ENCODE measurements around the gene CFD. TPM values are rescaled to one million over a fixed set of nuclear protein-coding genes. Genes with fewer than 3 reads are reported as not detected.

CFD gene
- total RNA-seq, 2 experiments from 2014 or later: 0.35 TPM; not detected in 1

GRCh38 chr19:902446-903226 lies 43.2 kb downstream of the CFD start:
- CTCF ChIA-PET (ENCODE audit: unreplicated experiment): no interaction called here
- POLR2A ChIA-PET: interaction anchor here (0.6 to 0.8 kb wide), 2 partner anchors 9 to 43 kb away, joined by 3 read pairs; partner anchors contain the start of genes MED16 and RNU6-9
- DNase-seq (ENCODE audit: low spot score): no peak
- Histone ChIP-seq H3K9me2 (ENCODE audit: insufficient read depth, low read length) (no peaks in the 10 kb centered on the region), H2AFZ (ENCODE audit: low read length) (no peak overlapping the region), H3K27ac (ENCODE audit: low read depth, low read length, poor library complexity, severe bottlenecking) (no peak overlapping the region), H4K20me1 (ENCODE audit: insufficient read depth, low read length) (no peaks in the 10 kb centered on the region), H3K9me3 (ENCODE audit: low read length) (no peaks in the 10 kb centered on the region), H3K4me3 (ENCODE audit: low read depth, low read length, poor library complexity, severe bottlenecking) (no peak overlapping the region), H3K79me2 (ENCODE audit: insufficient read depth, low read depth, low read length) (peaks cover 3% of the 10 kb centered on the region; the same call in 1 of the 2 replicates), H3K36me3 (ENCODE audit: insufficient read depth, low read length) (peaks cover 17% of the 10 kb centered on the region; the same call in 1 of the 2 replicates), H3K4me1 (ENCODE audit: insufficient read depth, low read length, poor library complexity, severe bottlenecking) (peaks cover 45% of the 10 kb centered on the region), H3K4me2 (ENCODE audit: low read length) (no peak overlapping the region)
- no peak for TF ChIP-seq EZH2phosphoT487 (IDR thresholded peaks at IDR 0.05; ENCODE audit: borderline replicate concordance, low read depth, low read length)
- TF ChIP-seq, protein P1, sequence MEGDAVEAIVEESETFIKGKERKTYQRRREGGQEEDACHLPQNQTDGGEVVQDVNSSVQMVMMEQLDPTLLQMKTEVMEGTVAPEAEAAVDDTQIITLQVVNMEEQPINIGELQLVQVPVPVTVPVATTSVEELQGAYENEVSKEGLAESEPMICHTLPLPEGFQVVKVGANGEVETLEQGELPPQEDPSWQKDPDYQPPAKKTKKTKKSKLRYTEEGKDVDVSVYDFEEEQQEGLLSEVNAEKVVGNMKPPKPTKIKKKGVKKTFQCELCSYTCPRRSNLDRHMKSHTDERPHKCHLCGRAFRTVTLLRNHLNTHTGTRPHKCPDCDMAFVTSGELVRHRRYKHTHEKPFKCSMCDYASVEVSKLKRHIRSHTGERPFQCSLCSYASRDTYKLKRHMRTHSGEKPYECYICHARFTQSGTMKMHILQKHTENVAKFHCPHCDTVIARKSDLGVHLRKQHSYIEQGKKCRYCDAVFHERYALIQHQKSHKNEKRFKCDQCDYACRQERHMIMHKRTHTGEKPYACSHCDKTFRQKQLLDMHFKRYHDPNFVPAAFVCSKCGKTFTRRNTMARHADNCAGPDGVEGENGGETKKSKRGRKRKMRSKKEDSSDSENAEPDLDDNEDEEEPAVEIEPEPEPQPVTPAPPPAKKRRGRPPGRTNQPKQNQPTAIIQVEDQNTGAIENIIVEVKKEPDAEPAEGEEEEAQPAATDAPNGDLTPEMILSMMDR (conservative IDR thresholded peaks at IDR 0.05; ENCODE audit: low read length): no peak
- intact Hi-C loops (cut with micrococcal nuclease; ENCODE audit: unreplicated experiment): no loop called here
- BruUV-seq (replicated peaks): no TSS peak

- Histone ChIP-seq H2AFZ (ENCODE audit: low read length) (no peak overlapping the region), H4K20me1 (ENCODE audit: insufficient read depth, low read length) (no peaks in the 10 kb centered on the region), H3K4me2 (ENCODE audit: low read length) (no peak overlapping the region), H3K9me2 (ENCODE audit: insufficient read depth, low read length) (no peaks in the 10 kb centered on the region), H3K36me3 (ENCODE audit: insufficient read depth, low read length) (peaks cover 17% of the 10 kb centered on the region; the same call in 1 of the 2 replicates), H3K4me3 (ENCODE audit: low read depth, low read length, poor library complexity, severe bottlenecking) (no peak overlapping the region), H3K79me2 (ENCODE audit: insufficient read depth, low read depth, low read length) (peaks cover 10% of the 10 kb centered on the region; the same call in 1 of the 2 replicates), H3K4me1 (ENCODE audit: insufficient read depth, low read length, poor library complexity, severe bottlenecking) (peaks cover 51% of the 10 kb centered on the region), H3K9me3 (ENCODE audit: low read length) (no peaks in the 10 kb centered on the region), H3K27ac (ENCODE audit: low read depth, low read length, poor library complexity, severe bottlenecking) (no peak overlapping the region)
- no TSS peak for BruUV-seq (replicated peaks)
- TF ChIP-seq, protein P1 (conservative IDR thresholded peaks at IDR 0.05; ENCODE audit: low read length): no peak
- no peak for TF ChIP-seq EZH2phosphoT487 (IDR thresholded peaks at IDR 0.05; ENCODE audit: borderline replicate concordance, low read depth, low read length)
- POLR2A ChIA-PET: interaction anchor here (0.8 kb wide), 1 partner anchor 10 kb away, joined by 3 read pairs; the partner anchor contains the start of genes MED16 and RNU6-9
- CTCF ChIA-PET (ENCODE audit: unreplicated experiment): no interaction called here
- DNase-seq (ENCODE audit: low spot score): no peak
- intact Hi-C loops (cut with micrococcal nuclease; ENCODE audit: unreplicated experiment): no loop called here
These were observed 43.9 kb downstream of the CFD start for GRCh38 chr19:903266-903797.
